B cell (primary cell): ENCODE results near the gene ZDHHC1. TPM values are rescaled to one million over a fixed set of nuclear protein-coding genes. Genes with fewer than 3 reads are reported as not detected.

Experiments
- ATAC-seq: fragments of 200-7000 bp; cut with Tn5 transposase; one replicate; pipeline ENCODE4 v1.10.0; 2021; ENCODE audit warnings: low read depth, mild to moderate bottlenecking, moderate number of reproducible peaks, moderate library complexity
- CTCF ChIA-PET: fragments of 350-600 bp; sonication (Branson Sonifier 250); formaldehyde crosslinking; loops from one replicate; lab custom pipeline; 2021; ENCODE audit warnings: antibody characterized with exemption, inconsistent platforms; lab: Charles Lee
- POLR2A ChIA-PET: fragments of 350-600 bp; sonication (Branson Sonifier 250); formaldehyde crosslinking; loops from one replicate; lab custom pipeline; 2021; ENCODE audit warnings: antibody characterized with exemption; lab: Charles Lee
- DNase-seq: peaks from one replicate; pipeline ENCODE4 v3.0.0; 2013
- H2AFZ ChIP-seq: 2 replicates; pipeline ENCODE4 v1.6.1; 2012; ENCODE audit warnings: mild to moderate bottlenecking, low read depth, low read length; ENCODE audit not compliant: insufficient read depth, poor library complexity, severe bottlenecking
- H3K27ac ChIP-seq, 2 donors: 1 replicate in 1 of 2; 2 replicates in 1 of 2; pipeline ENCODE4 v1.5.1; 2012 to 2013; ENCODE audit warnings: low read length in 2 of 2, mild to moderate bottlenecking in 2 of 2, moderate library complexity in 1 of 2
- H3K27me3 ChIP-seq, 4 experiments: fragments of 200-600 bp in 1 of 4; sonication (generic) in 1 of 4; replicated peaks in 1 of 4; 1 replicate in 2 of 4; 2 replicates in 2 of 4; pipeline versions ENCODE4 v1.6.1 to v1.7.0; 2013 to 2016; ENCODE audit warnings: low read length in 3 of 4, mild to moderate bottlenecking in 2 of 4, mixed read lengths in 1 of 4, moderate library complexity in 1 of 4; ENCODE audit not compliant: insufficient read depth in 4 of 4, control insufficient read depth in 3 of 4; ENCODE audit errors: control extremely low read depth in 1 of 4
- H3K36me3 ChIP-seq, 2 experiments: replicated peaks in 1 of 2; 1 replicate in 1 of 2; 2 replicates in 1 of 2; pipeline versions ENCODE4 v1.6.1 to v1.7.1; 2013; ENCODE audit warnings: low read length in 1 of 2; ENCODE audit not compliant: insufficient read depth in 2 of 2, control insufficient read depth in 1 of 2; ENCODE audit errors: control extremely low read depth in 1 of 2, extremely low read depth in 1 of 2
- H3K4me1 ChIP-seq, 2 donors: fragments of 200-600 bp in 1 of 2; sonication (generic) in 1 of 2; 1 replicate in 1 of 2; 2 replicates in 1 of 2; pipeline versions ENCODE4 v1.5.1 to v1.6.1; 2013 to 2017; ENCODE audit warnings: low read length in 2 of 2; ENCODE audit not compliant: control insufficient read depth in 2 of 2, insufficient read depth in 2 of 2
- H3K4me2 ChIP-seq: replicated peaks from 2 replicates; pipeline ENCODE3; 2012; ENCODE audit warnings: mild to moderate bottlenecking, low read depth, low read length; ENCODE audit not compliant: poor library complexity, severe bottlenecking
- H3K4me3 ChIP-seq, 5 experiments: fragments of 200-600 bp in 1 of 5; sonication (generic) in 1 of 5; 1 replicate in 3 of 5; 2 replicates in 2 of 5; pipeline versions ENCODE4 v1.5.1 to v1.7.0; 2011 to 2016; ENCODE audit warnings: low read length in 4 of 5, mild to moderate bottlenecking in 4 of 5, low read depth in 2 of 5, control low read depth in 1 of 5, moderate library complexity in 1 of 5; ENCODE audit not compliant: insufficient read depth in 1 of 5; ENCODE audit errors: control extremely low read depth in 1 of 5, extremely low read depth in 1 of 5
- H3K79me2 ChIP-seq: fragments of 200-600 bp; sonication (generic); one replicate; pipeline ENCODE4 v1.6.0; 2016; ENCODE audit warnings: low read length; ENCODE audit not compliant: control insufficient read depth, insufficient read depth
- H3K9ac ChIP-seq: fragments of 200-600 bp; sonication (generic); 2 replicates; pipeline ENCODE4 v1.6.1; 2017; ENCODE audit warnings: mild to moderate bottlenecking, low read length, moderate library complexity
- H3K9me3 ChIP-seq, 3 donors: one replicate each; pipeline versions ENCODE4 v1.6.1 to v1.7.1; 2013; ENCODE audit warnings: low read length in 2 of 3; ENCODE audit not compliant: control insufficient read depth in 2 of 3, insufficient read depth in 1 of 3; ENCODE audit errors: control extremely low read depth in 1 of 3
- H4K20me1 ChIP-seq: 2 replicates; pipeline ENCODE4 v1.6.0; 2012; ENCODE audit warnings: mild to moderate bottlenecking, low read length; ENCODE audit not compliant: insufficient read depth, control insufficient read depth, poor library complexity, severe bottlenecking
- H3K27ac Mint-ChIP-seq: one replicate; pipeline ENCODE4 v1.8.0; 2021; ENCODE audit warnings: mixed read lengths
- H3K27me3 Mint-ChIP-seq: one replicate; pipeline ENCODE4 v1.8.0; 2021; ENCODE audit warnings: mixed read lengths
- H3K4me1 Mint-ChIP-seq: one replicate; pipeline ENCODE4 v1.8.0; 2021; ENCODE audit warnings: mixed read lengths
- H3K4me3 Mint-ChIP-seq: one replicate; pipeline ENCODE4 v1.8.0; 2021; ENCODE audit warnings: mixed read lengths
- H3K9me3 Mint-ChIP-seq: one replicate; pipeline ENCODE4 v1.8.0; 2022; ENCODE audit warnings: mixed read lengths; ENCODE audit not compliant: insufficient read depth
- CTCF ChIP-seq: fragments of 200-600 bp; IDR thresholded peaks from one replicate; pipeline ENCODE4 v1.8.0; 2022; ENCODE audit warnings: antibody characterized with exemption, mild to moderate bottlenecking
- EZH2 ChIP-seq: IDR thresholded peaks from 2 replicates; pipeline ENCODE4 v1.6.1; 2012; ENCODE audit warnings: borderline replicate concordance, low read depth, mild to moderate bottlenecking, moderate library complexity, low read length; ENCODE audit not compliant: insufficient read depth, poor library complexity, severe bottlenecking
- WGBS: methylation state at CpG from one replicate; pipeline ENCODE4 v1.1.5; 2013; ENCODE audit warnings: missing lambda C conversion rate; ENCODE audit not compliant: insufficient coverage; 5-methylcytosine and 5-hydroxymethylcytosine counted together
- intact Hi-C: fragments of 100-400 bp; cut with micrococcal nuclease; formaldehyde crosslinking; loops from one replicate; pipeline ENCODE4 v1.10.0; 2022
- polyA plus RNA-seq: library from polyadenylated mRNA; depleted of rRNA; stranded (reverse); fragments of >200 nt; gene quantifications from 2 replicates; pipeline ENCODE4 v1.2.3, GENCODE V29; 2012
- total RNA-seq, 2 donors: library from RNA; stranded (reverse); fragments of 120-200 nt in 1 of 2; gene quantifications; 1 replicate in 1 of 2; 2 replicates in 1 of 2; pipeline versions ENCODE4 v1.2.3 to v1.2.4, GENCODE V29; 2013 to 2022

ZDHHC1 gene
- total and polyA plus RNA-seq, 2 donors (not counting 1 experiment from before 2014, with no cell fraction given), result 0.58 to 2.8 TPM

GRCh38 chr16:67464565-67464964, 48.3 kb upstream of the ZDHHC1 start:
- no peaks in the 10 kb centered on the region for H3K9me3 Mint-ChIP-seq
- Histone ChIP-seq H3K36me3 (peaks cover 0 to 42% of the 10 kb centered on the region in 2 experiments), H2AFZ (no peak overlapping the region), H3K9ac (no peak overlapping the region), H3K79me2 (peaks cover 96% of the 10 kb centered on the region), H3K9me3 (no peaks in the 10 kb centered on the region), H3K4me1 (peaks cover 7 to 28% of the 10 kb centered on the region in 2 donors), H3K4me3 (no peak overlapping the region), H3K27me3 (no peaks in the 10 kb centered on the region), H3K27ac (no peak overlapping the region), H4K20me1 (peaks cover 96% of the 10 kb centered on the region), H3K4me2 (no peak overlapping the region)
- no peak for ATAC-seq
- DNase-seq, result no peak
- ChIA-PET CTCF (interaction anchor here (0.6 to 6.9 kb wide), 6 partner anchors 17 to 590 kb away, joined by 3 to 81 read pairs (median 8); partner anchors contain the start of gene ATP6V0D1), POLR2A (no interaction called here)
- intact Hi-C loops, result no loop called here
- TF ChIP-seq CTCF, result no peak
- TF ChIP-seq EZH2, result no peak
- H3K4me1 Mint-ChIP-seq, result peaks cover 38% of the 10 kb centered on the region
- no peak overlapping the region for H3K27ac Mint-ChIP-seq
- 89% methylated on average over 2 of the region's 2 CpGs for WGBS
- no peaks in the 10 kb centered on the region for H3K27me3 Mint-ChIP-seq
- no peak overlapping the region for H3K4me3 Mint-ChIP-seq

GRCh38 chr16:67463691-67464090, 47.4 kb upstream of the ZDHHC1 start:
- peaks cover 99% of the 10 kb centered on the region for H4K20me1 ChIP-seq
- Mint-ChIP-seq H3K27ac (no peak overlapping the region), H3K4me3 (no peak overlapping the region), H3K4me1 (peaks cover 40% of the 10 kb centered on the region), H3K9me3 (no peaks in the 10 kb centered on the region), H3K27me3 (no peaks in the 10 kb centered on the region)
- no peak overlapping the region for H3K4me3 ChIP-seq
- H3K79me2 ChIP-seq, result peaks cover 98% of the 10 kb centered on the region
- peaks cover 7 to 26% of the 10 kb centered on the region in 2 donors for H3K4me1 ChIP-seq
- no peak overlapping the region for H3K9ac ChIP-seq
- H2AFZ ChIP-seq, result no peak overlapping the region
- no peak for ATAC-seq
- TF ChIP-seq EZH2 (no peak), CTCF (no peak)
- no peak overlapping the region for H3K27ac ChIP-seq
- no peaks in the 10 kb centered on the region for H3K9me3 ChIP-seq
- 100% methylated on average over 4 of the region's 4 CpGs for WGBS
- intact Hi-C loops, result no loop called here
- no peak for DNase-seq
- no peaks in the 10 kb centered on the region for H3K27me3 ChIP-seq
- no peak overlapping the region for H3K4me2 ChIP-seq
- peaks cover 0 to 49% of the 10 kb centered on the region in 2 experiments for H3K36me3 ChIP-seq
- POLR2A ChIA-PET, result no interaction called here
- CTCF ChIA-PET, result interaction anchor here (1.5 to 6.9 kb wide), 3 partner anchors 17 to 119 kb away, joined by 3 to 81 read pairs (median 18); no protein-coding TSS in a partner anchor
